PC-9 (cell line): ENCODE data around the gene NLK.

ENCODE experiments used
- CTCF ChIP-seq: fragments of 200-600 bp; sonication (generic); conservative IDR thresholded peaks from 2 replicates; pipeline ENCODE4 v1.6.1; 2017; ENCODE audit warnings: mixed run types, antibody characterized with exemption, mild to moderate bottlenecking, moderate library complexity
- EZH2 ChIP-seq: fragments of 200-600 bp; sonication (generic); IDR thresholded peaks from 2 replicates; pipeline ENCODE4 v1.8.0; 2017; ENCODE audit warnings: antibody characterized with exemption, low read depth

GRCh38 chr17:28043296-28043695 lies 819 bp downstream of the NLK start:
- TF ChIP-seq CTCF = no peak
- TF ChIP-seq EZH2 = no peak
